Measurements from ENCODE around the gene ALAS2. TPM values are rescaled to one million over a fixed set of nuclear protein-coding genes. Genes with fewer than 3 reads are reported as not detected.

ALAS2 gene
- total and polyA plus RNA-seq, 2 experiments from 2014 or later: 0.23 TPM; not detected in 1

- TF ChIP-seq ZNF462 (CRISPR knock-in tag; IDR thresholded peaks at IDR 0.05): no peak
Measured at GRCh38 chrX:55028040-55028439, 2.7 kb downstream of the ALAS2 start (continued).

DNA sequence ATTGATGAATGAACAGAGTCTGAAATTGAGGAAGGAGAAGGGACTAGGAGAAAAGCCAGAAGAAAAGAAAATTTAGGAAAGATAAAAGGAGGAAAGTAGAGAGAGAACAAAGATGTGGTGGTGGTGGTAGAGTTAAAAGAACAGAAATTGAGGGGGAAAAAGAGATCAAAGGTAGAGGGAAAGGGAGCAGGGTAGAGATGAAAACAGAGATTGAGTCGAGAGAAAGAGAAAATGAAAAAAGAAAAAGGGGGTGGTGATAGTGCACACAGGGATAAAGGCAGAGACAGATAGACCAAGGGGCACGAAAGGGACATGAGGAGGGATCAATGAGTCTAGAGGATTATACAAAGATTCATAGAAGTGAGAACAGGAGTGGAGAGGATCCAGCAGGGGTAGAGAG is 3.9 kb downstream of the ALAS2 start:
- H2AFZ ChIP-seq: no peak overlapping the region
- H3F3A ChIP-seq (replicated peaks; ENCODE audit: low read depth): no peaks in the 10 kb centered on the region
- no peak overlapping the region for H3K4me2 ChIP-seq
- H3K4me3 ChIP-seq: no peak overlapping the region
- Mint-ChIP-seq H3K36me3 (ENCODE audit: low read depth) (no peaks in the 10 kb centered on the region), H3K9me3 (no peaks in the 10 kb centered on the region), H3K4me3 (no peak overlapping the region), H3K27me3 (ENCODE audit: insufficient read depth, low read depth, poor library complexity) (no peaks in the 10 kb centered on the region), H3K27ac (no peak overlapping the region), H3K4me1 (peaks cover 17% of the 10 kb centered on the region)
- H3K36me3 ChIP-seq (ENCODE audit: insufficient read depth): no peaks in the 10 kb centered on the region
- H4K20me1 ChIP-seq (replicated peaks; ENCODE audit: insufficient read depth): no peaks in the 10 kb centered on the region
- no peaks in the 10 kb centered on the region for H3K79me2 ChIP-seq (replicated peaks; ENCODE audit: insufficient read depth)
- H3K4me1 ChIP-seq (ENCODE audit: insufficient read depth): peaks cover 9% of the 10 kb centered on the region; the same call in 1 of the 2 replicates
- ATAC-seq: no peak
- no peaks in the 10 kb centered on the region for H3K27me3 ChIP-seq (ENCODE audit: insufficient read depth)
- H3K9me2 ChIP-seq (ENCODE audit: insufficient read depth): no peaks in the 10 kb centered on the region
- DNase-seq (ENCODE audit: low spot score): no peak
- no peak overlapping the region for H3K27ac ChIP-seq (ENCODE audit: low read depth)
- TF ChIP-seq EZH2 (IDR thresholded peaks at IDR 0.05; ENCODE audit: low read depth, unreplicated experiment) (no peak), POLR2AphosphoS5 (IDR thresholded peaks at IDR 0.05; ENCODE audit: low read depth) (no peak), JUNB (IDR thresholded peaks at IDR 0.05; ENCODE audit: unreplicated experiment) (no peak), ZNF331 (CRISPR knock-in tag; IDR thresholded peaks at IDR 0.05; ENCODE audit: low read depth) (no peak), CREB1 (CRISPR knock-in tag; IDR thresholded peaks at IDR 0.05; ENCODE audit: low read depth) (no peak), ZNF462 (CRISPR knock-in tag; IDR thresholded peaks at IDR 0.05) (no peak), EZH2phosphoT487 (IDR thresholded peaks at IDR 0.05; ENCODE audit: unreplicated experiment) (no peak), ZNF114 (CRISPR knock-in tag; IDR thresholded peaks at IDR 0.05) (no peak)
- TF ChIP-seq, protein P1, sequence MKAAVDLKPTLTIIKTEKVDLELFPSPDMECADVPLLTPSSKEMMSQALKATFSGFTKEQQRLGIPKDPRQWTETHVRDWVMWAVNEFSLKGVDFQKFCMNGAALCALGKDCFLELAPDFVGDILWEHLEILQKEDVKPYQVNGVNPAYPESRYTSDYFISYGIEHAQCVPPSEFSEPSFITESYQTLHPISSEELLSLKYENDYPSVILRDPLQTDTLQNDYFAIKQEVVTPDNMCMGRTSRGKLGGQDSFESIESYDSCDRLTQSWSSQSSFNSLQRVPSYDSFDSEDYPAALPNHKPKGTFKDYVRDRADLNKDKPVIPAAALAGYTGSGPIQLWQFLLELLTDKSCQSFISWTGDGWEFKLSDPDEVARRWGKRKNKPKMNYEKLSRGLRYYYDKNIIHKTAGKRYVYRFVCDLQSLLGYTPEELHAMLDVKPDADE (IDR thresholded peaks at IDR 0.05): no peak
